Smooth muscle cell (in vitro differentiated cells): ENCODE measurements around the gene EXOC2. TPM values are rescaled to one million over a fixed set of nuclear protein-coding genes. Genes with fewer than 3 reads are reported as not detected.
A peak's percentile ranks its signal among the peaks of the same experiment; 100 is the strongest.

Experiments
- DNase-seq: peaks from one replicate; lab custom pipeline; 2025; ENCODE audit not compliant: unreplicated experiment; lab: John Stamatoyannopoulos, UW
- H2AFZ ChIP-seq: fragments of 200-600 bp; sonication (generic); 2 replicates; pipeline ENCODE4 v1.6.0; 2016; ENCODE audit warnings: antibody characterized with exemption, low read depth, mild to moderate bottlenecking
- H3F3A ChIP-seq: fragments of 200-600 bp; sonication (generic); 2 replicates; pipeline ENCODE4 v1.6.0; 2017; ENCODE audit warnings: antibody characterized with exemption, low read depth
- H3K27ac ChIP-seq: fragments of 200-600 bp; sonication (generic); 2 replicates; pipeline ENCODE4 v1.5.1; 2016; ENCODE audit warnings: low read depth, mild to moderate bottlenecking
- H3K27me3 ChIP-seq: fragments of 200-600 bp; sonication (generic); 2 replicates; pipeline ENCODE4 v1.6.1; 2016; ENCODE audit warnings: low read depth, mild to moderate bottlenecking
- H3K36me3 ChIP-seq: fragments of 200-600 bp; sonication (generic); 2 replicates; pipeline ENCODE4 v1.5.1; 2016; ENCODE audit warnings: low read depth
- H3K4me1 ChIP-seq: fragments of 200-600 bp; sonication (generic); 2 replicates; pipeline ENCODE4 v1.5.1; 2016; ENCODE audit warnings: low read depth
- H3K4me2 ChIP-seq: fragments of 200-600 bp; sonication (generic); 2 replicates; pipeline ENCODE4 v1.6.0; 2016; ENCODE audit warnings: mild to moderate bottlenecking
- H3K4me3 ChIP-seq: fragments of 200-600 bp; sonication (generic); 2 replicates; pipeline ENCODE4 v1.5.1; 2016; ENCODE audit warnings: mild to moderate bottlenecking
- H3K79me2 ChIP-seq: fragments of 200-600 bp; sonication (generic); 2 replicates; pipeline ENCODE4 v1.6.0; 2016; ENCODE audit warnings: low read depth, mild to moderate bottlenecking
- H3K9ac ChIP-seq: fragments of 200-600 bp; sonication (generic); 2 replicates; pipeline ENCODE4 v1.6.0; 2016; ENCODE audit warnings: low read depth
- H3K9me3 ChIP-seq: fragments of 200-600 bp; sonication (generic); replicated peaks from 2 replicates; pipeline ENCODE4 v1.5.1; 2016; ENCODE audit warnings: low read depth
- H4K20me1 ChIP-seq: fragments of 200-600 bp; sonication (generic); 2 replicates; pipeline ENCODE4 v1.6.0; 2016; ENCODE audit warnings: low read depth
- CTCF ChIP-seq: fragments of 200-600 bp; sonication (generic); IDR thresholded peaks from 2 replicates; pipeline ENCODE4 v1.5.1; 2017; ENCODE audit warnings: borderline replicate concordance, mild to moderate bottlenecking, antibody characterized with exemption; ENCODE audit not compliant: insufficient read depth, poor library complexity, severe bottlenecking
- WGBS: methylation state at CpG from one replicate; pipeline ENCODE4 v1.1.7; 2016; ENCODE audit warnings: low lambda C conversion rate; 5-methylcytosine and 5-hydroxymethylcytosine counted together
- polyA plus RNA-seq: library from polyadenylated mRNA; unstranded; fragments of >200 nt; fragmentation: Nextera tagmentation; extraction: Ambion mirVana; gene quantifications from 2 replicates; pipeline ENCODE4 v1.2.1, GENCODE V29; 2016
- total RNA-seq: library from RNA; depleted of rRNA; stranded (reverse); fragments of >200 nt; gene quantifications from 2 replicates; pipeline ENCODE4 v1.2.3, GENCODE V29; 2014

The EXOC2 gene
- total and polyA plus RNA-seq, 2 experiments from 2014 or later, result 21.9 to 33.9 TPM

GRCh38 chr6:693723-694009 is 727 bp upstream of the EXOC2 start:
- no peaks in the 10 kb centered on the region for H3K27me3 ChIP-seq
- peak overlapping the region; percentile 96 for H3K4me3 ChIP-seq
- H3F3A ChIP-seq, result no peaks in the 10 kb centered on the region
- H3K79me2 ChIP-seq, result peaks cover 24% of the 10 kb centered on the region
- no peak for TF ChIP-seq CTCF
- peak overlapping the region; percentile 84 for H2AFZ ChIP-seq
- no peak for DNase-seq
- peak overlapping the region; percentile 88 for H3K4me2 ChIP-seq
- peaks cover 4% of the 10 kb centered on the region for H3K4me1 ChIP-seq
- no peaks in the 10 kb centered on the region for H3K36me3 ChIP-seq
- 100% methylated on average over 2 of the region's 12 CpGs for WGBS
- peaks cover 31% of the 10 kb centered on the region for H4K20me1 ChIP-seq
- no peaks in the 10 kb centered on the region for H3K9me3 ChIP-seq
- no peak overlapping the region for H3K9ac ChIP-seq
- no peak overlapping the region for H3K27ac ChIP-seq

- peak overlapping the region; percentile 96 for H3K4me3 ChIP-seq
- peaks cover 44% of the 10 kb centered on the region for H4K20me1 ChIP-seq
- H3F3A ChIP-seq, result no peaks in the 10 kb centered on the region
- H3K36me3 ChIP-seq, result no peaks in the 10 kb centered on the region
- peak overlapping the region; percentile 3 for H3K27ac ChIP-seq
- peak overlapping the region; percentile 84 for H2AFZ ChIP-seq
- peak overlapping the region; percentile 88 for H3K4me2 ChIP-seq
- 2% methylated on average over 37 of the region's 45 CpGs for WGBS
- H3K9ac ChIP-seq, result peak overlapping the region; percentile 40
- no peaks in the 10 kb centered on the region for H3K27me3 ChIP-seq
- no peak for DNase-seq
- TF ChIP-seq CTCF, result no peak
- peaks cover 4% of the 10 kb centered on the region for H3K4me1 ChIP-seq
- H3K79me2 ChIP-seq, result peaks cover 24% of the 10 kb centered on the region
- H3K9me3 ChIP-seq, result no peaks in the 10 kb centered on the region
Measured at GRCh38 chr6:692356-692851, 535 bp downstream of the EXOC2 start.

GRCh38 chr6:689223-689622 is 3.7 kb downstream of the EXOC2 start:
- no peak overlapping the region for H3K4me2 ChIP-seq
- no peak overlapping the region for H3K4me3 ChIP-seq
- H3K9me3 ChIP-seq, result no peaks in the 10 kb centered on the region
- WGBS, result 85% methylated on average over 2 of the region's 2 CpGs
- H3F3A ChIP-seq, result peaks cover 3% of the 10 kb centered on the region
- H3K27me3 ChIP-seq, result no peaks in the 10 kb centered on the region
- TF ChIP-seq CTCF, result no peak
- H3K79me2 ChIP-seq, result peaks cover 45% of the 10 kb centered on the region
- peaks cover 9% of the 10 kb centered on the region for H3K4me1 ChIP-seq
- DNase-seq, result no peak
- H3K9ac ChIP-seq, result no peak overlapping the region
- H4K20me1 ChIP-seq, result peaks cover 76% of the 10 kb centered on the region
- no peak overlapping the region for H3K27ac ChIP-seq
- no peaks in the 10 kb centered on the region for H3K36me3 ChIP-seq
- H2AFZ ChIP-seq, result no peak overlapping the region

GRCh38 chr6:686497-686896 is 6.4 kb downstream of the EXOC2 start:
- Histone ChIP-seq H3K36me3 (no peaks in the 10 kb centered on the region), H3K4me2 (no peak overlapping the region), H3K4me3 (no peak overlapping the region), H3K9ac (no peak overlapping the region), H3F3A (peaks cover 7% of the 10 kb centered on the region), H3K9me3 (no peaks in the 10 kb centered on the region), H3K27ac (no peak overlapping the region), H3K27me3 (no peaks in the 10 kb centered on the region), H3K79me2 (peaks cover 51% of the 10 kb centered on the region), H3K4me1 (peaks cover 14% of the 10 kb centered on the region), H2AFZ (no peak overlapping the region), H4K20me1 (peaks cover 99% of the 10 kb centered on the region)
- 56% methylated on average over 3 of the region's 3 CpGs for WGBS
- no peak for DNase-seq
- no peak for TF ChIP-seq CTCF
